GM18505 (cell line): ENCODE data around the gene BCO2.
"Not testable (repeated sequence)": the region's sequence is repeated elsewhere in the genome, so short reads cannot be mapped to it uniquely, and the experiment has no call there.

ENCODE experiments used
- ATAC-seq: cut with Tn5 transposase; IDR thresholded peaks from one replicate; pipeline ENCODE4 v1.9.1; 2021; ENCODE audit not compliant: unreplicated experiment
- POLR2A ChIP-seq: IDR thresholded peaks from 4 replicates; pipeline ENCODE4 v1.6.1; 2011; ENCODE audit warnings: borderline replicate concordance; ENCODE audit not compliant: insufficient read depth, insufficient read length; ENCODE audit errors: extremely low read depth

The BCO2 gene

DNA sequence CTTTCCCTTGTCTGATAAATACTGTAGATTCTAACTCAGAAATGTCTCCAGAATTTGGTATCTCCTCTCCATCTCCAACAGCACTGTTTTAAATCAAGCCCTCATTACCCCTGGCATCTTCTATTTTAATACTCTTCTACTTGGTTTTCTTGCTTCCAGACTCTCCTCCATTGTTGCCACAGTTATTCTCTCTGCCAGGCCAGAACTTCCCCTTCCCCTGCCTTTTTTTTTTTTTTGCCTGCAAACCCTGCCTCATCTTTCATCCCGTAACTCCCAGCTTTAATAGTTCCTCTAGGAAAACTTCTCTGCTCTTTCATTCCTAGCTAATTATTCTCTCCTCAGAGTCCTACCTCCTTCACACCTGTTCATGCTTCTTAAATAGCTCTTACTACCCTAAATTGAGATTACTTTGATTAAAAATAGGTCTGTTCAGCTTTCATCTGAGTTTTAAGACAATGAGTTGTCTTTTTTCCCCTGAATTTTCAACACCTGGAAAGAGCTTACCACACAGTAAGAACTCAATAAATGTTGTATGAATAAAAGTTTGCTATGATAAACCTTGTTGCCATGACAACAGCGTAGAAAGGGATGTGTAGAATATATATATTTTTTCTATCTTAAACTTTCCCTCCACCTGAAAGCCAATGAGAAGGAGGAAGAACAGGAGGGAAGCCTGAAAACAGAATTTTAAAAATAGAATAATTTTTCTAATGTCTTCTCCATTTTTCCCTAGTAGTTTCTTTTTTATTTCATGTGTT lies 15.0 kb upstream of the BCO2 start:
- no peak for TF ChIP-seq POLR2A
- no peak for ATAC-seq

DNA sequence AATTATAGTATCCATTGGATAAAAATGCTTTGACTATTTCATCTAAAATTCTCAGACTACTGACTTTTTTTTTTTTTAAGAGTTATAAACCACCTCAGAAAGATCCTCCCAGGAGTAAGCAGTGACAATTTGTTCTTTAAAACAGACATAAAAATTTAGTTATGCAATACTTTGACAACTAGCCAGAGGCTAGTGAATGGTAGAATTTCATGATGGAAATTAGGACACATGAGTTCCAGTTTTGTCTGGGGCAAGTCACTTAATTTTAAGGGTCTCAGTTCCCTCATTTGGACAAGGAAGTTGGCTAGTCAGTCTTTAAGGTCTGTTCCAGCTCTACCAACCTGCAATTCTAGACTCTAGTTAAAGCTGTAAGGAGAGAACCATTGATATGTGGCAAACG lies 14.3 kb upstream of the BCO2 start:
- TF ChIP-seq POLR2A, result no peak
- no peak for ATAC-seq

DNA sequence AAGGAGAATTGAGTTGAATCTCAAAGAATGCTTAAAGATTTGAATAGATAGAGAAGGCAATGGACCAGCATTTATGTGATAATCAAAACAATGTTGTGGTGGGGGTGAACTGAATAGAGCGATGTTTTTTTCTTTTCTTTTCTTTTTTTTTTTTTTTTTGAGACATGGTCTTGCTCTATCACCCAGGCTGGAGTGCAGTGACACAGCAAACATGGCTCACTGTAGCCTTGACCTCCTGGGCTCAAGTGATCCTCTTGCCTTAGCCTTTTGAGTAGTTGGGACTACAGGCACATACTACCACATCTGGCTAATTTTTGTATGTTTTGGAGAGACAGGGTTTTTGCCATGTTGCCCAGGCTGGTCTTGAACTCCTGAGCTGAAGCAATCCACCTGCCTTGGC lies 13.1 kb upstream of the BCO2 start:
- not testable (repeated sequence) for ATAC-seq

DNA sequence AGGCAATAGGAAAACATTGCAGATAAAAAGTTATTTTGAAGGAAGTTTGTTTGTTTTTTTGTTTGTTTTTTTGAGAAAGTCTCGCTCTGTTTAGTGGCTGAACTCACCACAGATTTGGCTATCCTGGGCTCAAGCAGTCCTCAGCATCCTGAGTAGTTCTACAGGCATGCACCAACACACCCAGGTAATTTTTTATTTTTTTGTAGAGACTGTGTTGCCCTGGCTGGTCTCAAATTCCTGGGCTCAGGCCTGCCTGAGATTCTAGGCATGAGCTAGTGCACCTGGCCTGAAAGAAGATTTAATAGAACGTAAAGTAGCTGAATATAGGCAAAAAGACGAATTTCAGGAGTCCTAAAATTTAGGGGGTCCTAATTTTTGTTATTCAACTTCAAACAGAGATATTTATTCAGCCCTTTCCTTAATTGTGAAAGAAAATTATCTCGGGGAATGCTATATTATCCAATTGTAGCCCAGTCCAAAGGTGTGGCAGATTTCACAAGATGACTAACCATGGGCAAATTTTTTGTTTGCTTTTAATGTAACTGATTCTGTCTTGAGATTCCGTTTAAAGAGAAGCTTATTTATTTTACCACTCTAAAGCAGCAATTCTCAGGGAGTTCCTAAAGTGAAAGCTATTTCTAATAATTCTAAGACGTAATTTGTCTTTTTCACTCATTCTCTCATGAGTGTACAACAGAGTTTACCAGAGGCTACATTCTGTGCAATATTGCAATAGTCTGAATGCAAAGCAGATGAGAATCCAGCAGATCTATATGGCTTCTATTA lies 12.4 kb upstream of the BCO2 start:
- no peak for ATAC-seq
- no peak for TF ChIP-seq POLR2A

DNA sequence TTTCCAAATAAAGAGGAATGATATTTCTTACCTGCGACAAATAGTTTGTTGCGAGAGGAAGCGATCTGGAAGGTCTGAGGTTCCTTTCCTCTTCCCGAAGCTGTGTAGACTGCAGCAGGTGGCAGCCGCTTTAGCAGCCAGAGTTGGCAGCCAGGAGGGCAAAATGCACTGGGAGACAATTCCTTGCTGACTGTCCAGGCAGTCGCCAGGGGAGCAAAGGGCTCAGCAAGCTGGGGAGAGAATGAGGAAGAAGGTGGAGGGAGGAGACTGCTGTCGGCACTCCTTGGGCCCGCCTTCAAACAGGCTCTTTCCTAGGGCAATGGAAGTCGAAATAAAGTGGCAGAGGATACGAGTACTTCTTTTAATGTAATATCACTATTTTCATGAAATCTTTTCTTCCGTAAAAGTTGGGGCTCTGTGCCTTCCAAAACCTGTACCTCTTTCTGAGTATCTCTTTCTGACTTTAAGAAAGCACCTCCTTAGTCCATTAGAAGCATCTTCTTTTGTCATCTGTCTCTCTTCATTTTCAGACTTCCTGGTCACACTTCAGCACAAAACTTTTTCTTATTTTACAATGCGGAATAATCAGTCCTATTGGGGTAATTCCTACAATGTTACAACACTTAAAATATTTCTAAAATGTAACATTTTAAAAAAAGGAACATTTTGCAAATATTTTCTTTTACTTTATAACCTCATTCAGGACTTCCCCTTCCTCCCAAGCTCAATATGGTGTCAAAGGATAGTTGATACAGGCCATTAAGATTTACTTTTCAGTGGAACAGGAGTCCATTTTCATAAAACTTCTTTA lies 11.2 kb upstream of the BCO2 start, which contains the start of gene IL18:
IL18 (minus strand) TSS at position 220 of the 811 bp plus-strand sequence. CDS start 9,041 bp downstream, outside the sequence.
- no peak for TF ChIP-seq POLR2A
- ATAC-seq, result no peak

DNA sequence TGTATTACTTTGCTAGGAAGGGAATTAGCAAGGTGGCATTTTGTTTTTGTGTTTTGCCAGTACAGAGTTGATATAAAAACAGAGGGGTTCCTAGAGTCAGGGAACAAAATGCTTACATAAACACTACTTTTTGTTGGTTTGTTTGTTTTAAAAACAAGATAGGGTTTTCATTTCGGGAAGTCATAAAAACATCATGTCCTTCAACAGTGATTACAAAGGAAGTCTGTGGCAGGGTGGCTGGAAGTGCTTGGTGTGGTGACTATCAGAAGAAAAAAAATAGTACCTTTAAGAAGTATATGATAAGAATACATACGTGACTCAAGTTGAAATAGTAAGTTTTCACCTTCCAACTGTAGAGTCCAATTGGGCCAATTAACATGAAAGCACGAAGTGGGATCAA lies 10.3 kb upstream of the BCO2 start:
- TF ChIP-seq POLR2A, result no peak
- ATAC-seq, result no peak

DNA sequence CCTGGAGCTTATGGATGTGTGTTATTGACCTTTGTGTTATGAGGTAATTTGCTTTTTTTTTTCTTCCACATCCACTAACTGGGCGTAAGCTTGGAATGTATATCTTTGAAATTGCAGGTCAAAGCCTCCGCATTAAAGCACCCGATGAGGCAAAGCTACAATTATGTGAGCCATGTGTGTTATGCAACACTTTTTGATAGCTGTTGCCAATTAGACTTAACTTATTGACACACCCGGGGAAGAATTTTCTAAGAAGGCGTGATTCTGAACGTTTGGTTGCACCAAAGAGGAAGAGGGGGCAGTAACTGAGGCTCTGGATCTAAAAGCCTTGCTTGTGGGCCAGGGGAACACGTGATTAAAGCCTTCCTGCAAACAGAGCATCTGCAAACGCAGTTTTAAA lies 8.8 kb upstream of the BCO2 start:
- ATAC-seq, result no peak
- TF ChIP-seq POLR2A, result no peak

DNA sequence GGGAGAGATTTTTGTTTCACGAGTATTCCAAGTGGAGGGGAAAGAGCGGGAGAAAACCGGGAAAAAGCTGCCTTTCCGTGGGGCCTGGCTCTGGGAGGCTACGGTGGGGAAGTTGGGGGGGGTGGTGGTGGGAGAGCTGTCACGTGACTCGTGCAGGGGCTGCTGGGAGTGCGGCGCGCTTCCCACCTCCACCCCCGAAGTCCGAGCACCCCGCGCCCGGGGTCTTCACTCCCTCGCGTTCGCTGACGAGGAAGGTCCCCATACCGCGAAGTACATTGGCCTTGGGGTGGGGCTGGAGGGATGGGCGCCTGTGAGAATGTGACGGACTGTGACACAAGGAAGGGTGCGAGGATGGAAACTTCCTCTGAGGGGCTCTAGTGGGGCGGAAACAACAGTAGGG lies 8.2 kb upstream of the BCO2 start, which contains the start of gene TEX12:
TEX12 (plus strand) TSS at position 228 of the 400 bp plus-strand sequence. CDS start 1,897 bp downstream, outside the sequence.
- TF ChIP-seq POLR2A, result no peak
- ATAC-seq, result no peak

DNA sequence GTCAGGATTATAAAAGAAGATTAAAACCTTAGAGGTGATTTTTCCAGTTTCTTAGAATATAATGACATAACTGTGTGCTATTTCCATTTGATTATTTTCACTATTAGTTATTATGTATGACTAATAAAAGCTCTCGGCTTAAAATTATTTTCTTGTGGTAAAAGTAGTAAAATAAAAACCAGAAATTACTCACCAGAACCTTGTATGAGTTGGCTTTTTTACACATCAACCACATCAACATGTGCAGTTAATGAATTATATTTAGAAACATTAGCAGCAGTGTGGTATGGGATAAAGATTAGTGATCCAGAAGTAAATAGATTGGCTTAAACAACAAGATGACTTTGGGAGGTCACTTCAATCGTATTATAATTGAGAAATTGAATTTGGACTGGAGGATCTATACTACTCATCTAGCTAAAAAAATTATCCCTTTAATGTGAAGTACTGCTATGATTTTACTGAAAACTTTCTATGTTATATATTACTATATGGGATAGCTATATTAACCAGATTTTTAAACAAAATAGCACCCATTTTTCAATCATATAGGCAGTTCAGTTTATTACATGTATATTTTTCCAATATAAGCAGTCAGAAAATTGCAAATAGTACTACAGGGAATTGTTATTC lies 2.8 kb upstream of the BCO2 start:
- ATAC-seq, result no peak

DNA sequence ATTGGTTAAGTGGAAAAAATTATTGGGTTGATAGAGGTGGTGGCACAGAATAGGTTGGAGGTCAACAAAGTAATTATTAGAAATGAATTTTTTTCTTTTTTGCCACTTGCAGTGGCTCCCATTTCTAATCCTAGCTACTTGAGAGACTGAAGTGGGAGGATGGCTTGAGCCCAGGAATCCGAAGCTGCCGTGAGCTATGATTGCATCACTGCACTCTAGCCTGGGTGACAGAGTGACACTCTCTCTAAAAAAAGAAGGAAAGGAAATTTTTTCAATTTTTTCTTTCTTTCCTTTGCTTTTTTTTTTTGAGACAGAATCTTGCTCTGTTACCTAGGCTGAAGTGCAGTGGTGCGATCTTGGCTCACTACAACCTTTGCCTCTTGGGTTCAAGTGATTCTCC lies 2.2 kb upstream of the BCO2 start:
- TF ChIP-seq POLR2A, result no peak
- ATAC-seq, result no peak

More for the DNA sequence above, 2.8 kb upstream of the BCO2 start:
- TF ChIP-seq POLR2A, result no peak

DNA sequence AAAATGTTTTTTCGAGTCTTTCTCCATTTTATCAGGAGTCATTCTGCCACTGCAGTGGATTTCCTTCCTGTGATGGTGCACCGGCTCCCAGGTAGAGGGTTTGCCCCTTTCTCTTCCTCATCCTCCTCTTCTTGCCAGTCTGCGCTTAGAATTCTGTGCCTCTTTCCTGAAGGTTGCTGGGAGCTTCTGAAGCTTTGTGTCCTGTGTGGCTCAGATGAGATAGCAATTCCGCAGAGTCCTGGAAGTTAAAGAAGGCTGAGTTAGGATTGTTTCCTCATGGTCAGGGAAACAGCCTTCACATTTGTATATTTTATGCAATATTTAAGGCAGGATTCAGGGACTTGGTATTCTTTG lies 264 bp downstream of the BCO2 start:
- ATAC-seq, result no peak
- TF ChIP-seq POLR2A, result no peak

DNA sequence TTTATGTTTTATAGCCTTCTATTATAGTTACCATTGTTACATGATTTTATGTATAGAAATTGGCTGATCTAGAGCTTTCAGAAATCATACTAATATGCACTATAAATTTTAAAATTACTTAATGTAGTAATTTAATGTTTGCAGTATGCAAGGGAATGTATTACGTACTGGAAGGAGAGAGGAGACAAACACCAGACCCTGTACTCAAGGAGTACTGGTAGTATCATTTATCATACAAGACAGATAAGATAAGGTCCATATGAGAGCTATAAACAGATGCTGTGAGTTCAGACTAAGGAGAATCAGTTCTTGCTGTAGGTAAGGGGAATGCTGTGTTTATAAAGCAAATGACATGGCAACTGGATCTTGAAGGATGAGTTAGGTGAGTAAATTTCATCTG lies 765 bp downstream of the BCO2 start:
- ATAC-seq, result no peak

DNA sequence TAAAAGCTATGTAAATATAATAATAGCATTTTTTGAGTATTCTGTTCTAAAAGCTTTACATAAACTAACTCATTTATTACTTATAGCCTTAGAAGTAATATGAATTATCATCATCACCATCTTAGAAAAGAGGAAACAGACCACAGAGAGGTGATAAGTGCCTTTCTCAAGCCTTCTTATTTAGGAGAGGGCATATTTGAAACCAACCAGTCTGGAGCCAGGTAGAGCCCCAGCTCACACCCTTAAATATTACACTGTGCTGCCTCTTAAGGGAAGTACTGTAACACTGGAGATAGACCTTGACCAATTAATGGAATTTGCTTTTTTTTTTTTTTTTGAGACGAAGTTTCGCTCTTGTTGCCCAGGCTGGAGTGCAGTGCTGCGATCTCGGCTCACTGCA lies 2.3 kb downstream of the BCO2 start:
- no peak for TF ChIP-seq POLR2A
- ATAC-seq, result no peak

More for the DNA sequence above, 765 bp downstream of the BCO2 start:
- TF ChIP-seq POLR2A, result no peak

DNA sequence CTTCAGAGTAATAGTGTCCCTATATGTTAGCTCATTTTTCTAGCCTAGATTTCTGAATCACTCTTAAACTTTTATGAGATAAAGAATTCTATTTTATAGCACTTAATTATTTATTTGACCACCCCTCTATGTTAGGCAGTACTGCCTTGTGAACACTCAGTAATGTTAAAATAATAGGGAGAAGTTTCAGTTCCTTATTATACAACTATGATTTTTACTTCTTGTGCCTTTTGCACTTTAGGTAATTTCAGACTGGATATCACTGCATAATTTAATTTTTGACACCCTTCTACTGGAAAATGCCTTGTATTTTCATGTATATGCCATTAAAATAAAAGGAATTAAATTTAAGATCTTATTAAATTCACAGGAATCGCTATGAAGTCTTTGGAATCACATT lies 3.1 kb downstream of the BCO2 start:
- no peak for TF ChIP-seq POLR2A
- no peak for ATAC-seq

DNA sequence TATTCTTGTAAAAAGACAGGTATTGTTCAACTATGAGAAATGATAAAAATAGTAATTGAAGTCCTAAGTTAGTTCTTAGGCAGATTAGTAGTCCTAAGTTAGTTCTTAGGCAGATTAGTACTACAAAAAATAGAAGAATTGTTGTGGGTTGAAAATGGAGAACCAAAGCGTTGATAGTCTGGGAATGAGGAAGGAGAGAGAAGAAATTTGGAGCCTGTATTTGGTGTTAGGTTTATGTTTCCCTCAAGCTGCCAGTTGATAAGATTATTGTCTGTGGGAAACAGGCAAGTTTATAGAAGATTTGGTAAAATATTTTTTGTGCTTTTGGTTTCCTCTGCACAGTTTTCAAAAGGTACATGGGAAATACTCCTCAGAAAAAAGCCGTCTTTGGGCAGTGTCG lies 3.6 kb downstream of the BCO2 start:
- no peak for ATAC-seq
- TF ChIP-seq POLR2A, result no peak
